Activated naive CD8-positive, alpha-beta T cell treated with anti-CD3 and anti-CD28 coated beads, Interleukin-2, amount 50 U/mL, for 16 hours (primary cell): ENCODE data around the gene DCLK3.

Experiments
- DNase-seq: peaks from one replicate; pipeline ENCODE4 v3.0.0-alpha.2; 2020; ENCODE audit warnings: low read depth, low spot score

Gene DCLK3

GRCh38 chr3:36763850-36764703 is at the start of gene DCLK3:
Gene DCLK3, minus strand, starts transcription at chr3:36764553. Its CDS starts 290 bp downstream, at chr3:36764263.
- no peak for DNase-seq

GRCh38 chr3:36813305-36813704 is 49.0 kb upstream of the DCLK3 start:
- DNase-seq: no peak

DNA sequence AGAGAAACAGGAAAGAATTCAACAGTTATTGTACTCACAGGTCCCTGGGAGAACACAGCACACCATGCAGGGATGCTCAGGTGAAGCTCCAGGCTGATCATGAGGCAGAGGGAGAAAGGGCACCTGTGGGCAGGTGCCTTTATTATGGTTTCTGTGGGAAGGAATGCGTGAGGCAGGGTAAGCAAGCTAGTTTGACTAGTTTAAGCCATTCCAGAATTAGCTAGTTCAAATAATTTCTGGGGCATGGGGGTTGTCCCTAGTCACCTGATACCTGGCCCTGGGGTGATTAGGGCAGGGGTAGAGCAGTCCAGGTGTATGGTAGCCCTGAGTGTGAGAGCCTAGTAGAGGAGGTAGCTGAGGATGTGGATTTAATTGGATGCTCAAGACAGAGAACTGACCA is 47.9 kb upstream of the DCLK3 start:
- no peak for DNase-seq

GRCh38 chr3:36811768-36812167 is 47.4 kb upstream of the DCLK3 start:
- DNase-seq: no peak

DNA sequence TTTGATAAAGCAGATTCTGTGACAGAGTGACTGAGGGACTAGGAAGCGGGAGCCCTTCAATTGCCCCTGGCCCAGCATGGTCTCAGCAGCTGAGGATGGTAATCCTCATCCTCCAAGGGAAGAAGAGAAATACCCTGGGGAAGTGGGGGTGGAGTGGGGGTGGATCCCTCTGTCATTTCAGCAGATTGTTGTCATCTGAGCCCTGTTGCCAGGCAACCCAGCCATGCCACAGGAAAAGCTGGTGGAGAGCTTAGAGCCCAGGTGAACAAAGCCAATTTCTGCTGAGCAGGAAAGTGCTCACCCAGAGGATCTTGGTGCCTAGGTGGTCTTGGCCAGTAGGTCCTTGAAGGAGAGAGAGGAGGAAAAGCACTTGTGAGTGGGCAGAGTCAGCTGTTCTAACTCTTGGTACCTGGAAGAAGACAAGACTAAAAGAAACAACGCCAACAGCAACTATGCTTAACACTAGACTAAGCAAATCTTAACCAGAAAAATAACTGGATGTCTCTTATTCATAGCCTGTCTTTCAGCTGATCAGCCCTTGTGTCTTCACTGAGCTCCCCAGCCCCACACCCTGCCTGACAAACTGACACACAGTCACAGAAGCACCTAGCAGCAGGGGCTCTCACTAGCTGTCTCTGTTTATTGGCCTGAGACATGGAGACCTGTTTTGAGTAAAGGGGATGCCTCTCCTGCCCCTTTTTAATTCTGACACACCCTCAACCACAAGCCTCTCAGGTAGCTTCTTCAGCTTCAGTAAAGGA is 40.1 kb upstream of the DCLK3 start:
- DNase-seq: no peak

DNA sequence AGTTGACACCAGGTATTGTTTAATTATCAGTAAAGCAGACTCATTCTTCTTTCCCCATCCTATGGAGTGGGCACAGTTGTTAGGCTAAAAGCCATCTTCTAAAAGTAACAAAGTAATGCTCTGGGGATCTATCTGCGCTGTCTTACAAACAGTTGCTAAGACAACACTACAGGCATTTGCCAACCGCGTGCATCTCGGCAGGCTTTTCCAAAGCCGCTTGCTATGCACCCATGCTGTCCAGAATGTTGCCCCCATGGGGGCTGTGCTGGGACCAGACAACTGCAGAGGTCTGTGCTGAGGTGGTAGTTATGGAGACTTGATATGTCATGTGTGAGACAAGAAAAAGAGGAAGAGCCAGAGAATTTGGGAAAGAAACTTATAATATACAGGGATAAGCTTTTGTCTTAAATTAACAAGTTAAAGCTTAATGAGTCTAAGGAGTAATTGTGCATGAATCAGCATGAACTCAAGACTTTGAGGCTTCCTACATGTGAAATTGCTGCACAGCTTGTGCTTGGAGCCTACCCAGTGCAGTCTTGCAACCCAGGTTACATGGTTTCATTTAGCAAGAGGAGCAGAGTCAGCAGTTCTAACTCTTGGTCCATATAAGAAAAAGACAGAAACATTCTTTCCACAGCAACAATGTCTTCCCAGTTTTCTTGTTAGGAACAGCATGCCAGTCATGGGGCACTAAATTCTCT is 38.9 kb upstream of the DCLK3 start:
- DNase-seq: no peak

DNA sequence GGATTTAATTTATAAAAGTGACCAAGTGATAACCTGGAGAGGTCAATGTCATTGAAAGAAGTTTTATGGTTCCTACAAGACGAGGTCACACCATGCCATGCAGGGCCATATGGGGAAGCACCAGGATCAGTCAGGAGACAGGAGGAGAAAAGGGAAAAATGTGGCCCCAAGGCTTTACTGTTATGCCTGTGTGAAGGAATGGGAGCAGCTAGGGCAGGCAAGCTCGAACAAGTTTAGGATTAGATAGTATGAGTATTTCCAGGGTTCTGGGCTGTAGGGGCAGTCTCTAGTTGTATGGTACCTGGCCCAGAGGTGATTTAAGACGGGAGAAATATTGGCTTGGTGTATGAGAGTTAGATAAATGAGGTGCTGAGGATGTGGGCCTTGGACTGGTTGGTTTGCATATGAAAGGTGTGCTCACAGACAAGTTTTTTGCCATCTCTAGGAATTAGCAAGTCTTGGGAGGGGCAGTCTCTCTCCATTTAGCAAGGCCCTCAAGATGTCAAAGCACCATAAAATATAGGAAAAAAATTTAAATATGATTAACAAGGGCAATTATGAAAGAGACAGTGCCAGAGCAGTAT is 36.3 kb upstream of the DCLK3 start:
- no peak for DNase-seq

DNA sequence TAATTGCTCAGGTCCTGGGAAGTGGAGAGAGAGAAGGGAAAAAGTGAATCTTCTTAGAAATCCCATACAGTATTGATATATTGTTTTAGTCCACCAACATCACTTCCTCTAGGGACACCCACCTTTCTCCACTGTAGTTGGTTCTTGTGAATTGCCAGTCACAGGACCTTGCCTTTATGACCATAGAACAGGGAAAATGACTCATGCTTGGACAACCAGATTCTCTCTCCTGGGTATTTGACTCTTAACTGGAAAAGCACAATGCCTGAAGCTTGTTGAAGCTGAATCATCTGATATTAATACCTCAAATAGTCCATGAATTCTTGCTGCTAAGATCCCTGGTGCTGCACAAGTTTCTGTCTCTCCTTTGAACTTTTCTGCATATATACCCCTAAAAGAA is 32.5 kb upstream of the DCLK3 start:
- no peak for DNase-seq

DNA sequence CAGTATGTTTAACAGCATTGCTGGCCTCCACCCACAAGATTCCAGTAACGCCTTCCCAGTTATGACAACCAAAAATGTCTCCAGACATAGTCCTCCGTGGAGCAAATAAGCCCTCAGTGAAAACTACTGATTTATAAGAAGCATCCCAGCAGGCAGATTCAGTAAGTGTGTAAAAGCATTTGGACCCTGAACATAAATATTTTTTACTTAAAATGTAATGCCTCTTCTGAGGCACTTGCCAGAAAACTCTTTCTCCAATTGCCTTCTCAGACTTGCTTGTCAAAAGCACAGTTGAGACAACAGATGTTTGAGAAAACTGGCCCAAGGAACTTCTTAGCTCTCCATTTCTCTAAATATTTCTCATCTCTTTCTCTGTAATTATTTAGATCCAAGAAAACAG is 31.8 kb upstream of the DCLK3 start:
- DNase-seq: no peak

DNA sequence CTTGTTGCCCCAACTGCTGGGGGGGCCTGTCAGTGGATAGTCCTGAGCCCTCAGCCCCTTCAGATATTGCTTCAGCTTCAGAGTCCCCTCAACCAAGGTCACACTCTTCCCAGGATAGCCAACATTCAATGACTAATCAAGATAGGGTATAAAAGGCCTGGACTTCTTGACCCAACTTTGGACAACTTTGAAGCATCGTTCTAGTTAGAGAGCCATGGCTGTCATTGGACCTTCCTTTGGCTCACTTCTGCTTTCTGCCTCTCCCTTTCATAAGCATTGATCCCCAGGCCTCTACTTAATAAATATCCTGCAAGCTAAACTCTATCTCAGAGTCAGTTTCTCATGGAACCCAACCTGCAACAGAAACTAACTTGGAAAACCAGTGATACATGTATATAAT is 31.3 kb upstream of the DCLK3 start:
- no peak for DNase-seq

DNA sequence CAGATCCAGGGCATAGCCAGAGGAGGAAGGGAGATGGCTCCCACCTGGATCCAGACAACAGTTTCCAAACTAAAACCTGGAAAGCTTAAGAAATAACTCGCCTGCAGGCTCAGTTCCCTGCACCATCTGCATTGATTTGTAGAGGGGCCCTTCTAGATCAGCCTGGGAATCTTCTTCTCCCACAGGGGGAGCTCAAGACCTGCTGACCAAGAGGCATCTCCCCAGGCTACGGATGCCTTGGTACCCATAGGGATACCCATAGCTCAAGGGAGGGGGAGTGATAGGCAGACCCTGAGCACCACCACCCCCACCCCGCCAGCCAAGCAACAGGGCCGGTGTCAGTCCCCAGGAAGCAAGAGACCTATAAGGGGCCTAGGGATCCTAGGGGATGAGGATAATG is 28.0 kb upstream of the DCLK3 start:
- no peak for DNase-seq

- DNase-seq: no peak
These were observed 26.4 kb upstream of the DCLK3 start for GRCh38 chr3:36790765-36791164.

GRCh38 chr3:36786921-36787890 is 22.9 kb upstream of the DCLK3 start:
- no peak for DNase-seq

DNA sequence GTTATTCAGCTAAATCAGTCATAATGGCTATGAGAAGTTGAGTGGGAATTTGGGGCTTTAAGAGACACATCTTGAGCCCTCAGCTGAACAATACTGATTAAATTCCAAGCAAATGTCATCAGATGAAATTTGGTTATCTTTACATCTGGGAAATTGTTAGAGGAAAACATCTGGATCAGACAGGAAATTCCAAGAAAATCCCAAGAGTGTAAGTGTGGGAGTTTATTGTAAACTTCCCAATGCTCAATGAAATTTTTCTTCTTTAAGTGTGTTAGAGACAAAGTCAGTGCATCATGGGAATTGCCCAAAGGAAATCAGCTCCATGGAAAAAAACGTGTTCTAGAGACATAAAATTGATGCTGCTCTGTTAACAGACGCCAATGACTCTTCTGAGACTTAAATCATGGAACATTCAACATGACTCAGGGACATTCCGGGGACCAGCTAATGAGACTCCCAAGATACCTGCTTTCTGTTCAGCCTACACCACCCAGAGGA is 19.8 kb upstream of the DCLK3 start:
- DNase-seq: no peak

GRCh38 chr3:36777424-36778218 is 13.3 kb upstream of the DCLK3 start:
- DNase-seq: no peak

GRCh38 chr3:36776436-36776835 is 12.1 kb upstream of the DCLK3 start:
- no peak for DNase-seq

GRCh38 chr3:36774052-36774451 is 9.7 kb upstream of the DCLK3 start:
- no peak for DNase-seq

DNA sequence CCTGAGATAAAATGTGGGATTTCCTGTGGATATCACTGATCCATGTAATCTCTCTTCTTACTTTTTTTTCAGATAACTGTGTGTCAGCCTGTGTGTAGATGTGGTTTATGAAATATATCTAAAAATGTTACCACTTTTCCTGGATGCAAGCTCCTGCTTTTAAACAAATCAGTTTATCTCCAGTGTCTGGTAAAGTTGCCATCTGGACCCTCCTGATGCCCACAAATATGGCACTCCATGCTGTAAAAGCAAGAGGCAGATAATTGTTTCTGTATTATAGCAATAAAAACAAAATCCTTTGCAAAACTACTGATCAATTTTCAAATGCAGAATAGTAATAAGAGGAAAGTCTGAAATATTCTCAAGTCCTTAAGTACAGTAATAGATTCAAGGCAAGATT is 7.6 kb upstream of the DCLK3 start:
- DNase-seq: no peak

DNA sequence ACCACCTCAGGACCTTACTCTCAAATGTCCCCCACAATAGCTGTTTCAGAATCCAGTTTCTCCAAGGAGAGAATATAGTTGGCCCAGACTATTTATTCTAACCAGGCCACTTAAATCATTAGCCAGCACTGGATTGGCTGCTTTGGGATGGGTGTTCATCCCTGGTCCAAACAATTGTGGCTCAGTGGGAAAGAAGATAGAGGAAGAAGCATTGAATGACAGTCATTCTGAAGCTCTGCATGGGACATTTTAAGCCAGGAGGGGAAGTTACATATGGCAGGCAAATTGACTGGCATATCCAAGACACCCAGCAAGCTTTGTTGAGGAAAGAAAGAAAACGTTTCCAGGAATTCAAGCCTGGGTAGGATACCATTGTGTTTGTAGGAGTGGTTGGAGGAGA is 5.6 kb upstream of the DCLK3 start:
- no peak for DNase-seq

DNA sequence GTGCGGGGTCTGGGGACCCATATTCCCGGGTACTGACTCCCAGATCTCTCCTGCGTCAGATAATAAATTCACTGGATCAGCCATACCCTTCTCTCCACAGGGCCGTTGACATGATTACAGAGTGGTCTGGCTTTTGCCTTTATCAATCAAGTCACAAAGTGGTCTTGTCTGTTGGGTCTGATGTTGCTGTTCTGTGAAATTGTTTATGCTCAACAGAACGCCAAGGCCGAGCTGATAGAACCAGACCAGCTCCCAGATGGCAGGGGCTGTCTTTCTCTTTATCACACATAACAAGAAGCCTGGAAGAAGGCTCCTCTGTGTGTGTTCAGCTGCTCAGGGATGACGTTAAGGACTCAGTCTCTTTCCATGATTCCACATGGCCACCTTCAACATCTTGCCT is 751 bp upstream of the DCLK3 start:
- no peak for DNase-seq
